A673 (cell line): ENCODE measurements around the gene BMPR1A.

ENCODE experiments used
- EZH2 ChIP-seq: fragments of 200-600 bp; sonication (generic); IDR thresholded peaks from 2 replicates; pipeline ENCODE4 v1.6.1; 2017; ENCODE audit warnings: borderline replicate concordance, low read depth, mild to moderate bottlenecking, mixed read lengths, antibody characterized with exemption, low read length; ENCODE audit not compliant: poor library complexity, severe bottlenecking
- TF ChIP-seq, protein P1 (sequence below): fragments of 300-800, 200-600 bp; sonication (generic); conservative IDR thresholded peaks from 2 replicates; pipeline ENCODE4 v1.5.1; 2017; ENCODE audit warnings: low read depth, mild to moderate bottlenecking, antibody characterized with exemption, low read length, moderate library complexity, mixed read lengths

DNA sequence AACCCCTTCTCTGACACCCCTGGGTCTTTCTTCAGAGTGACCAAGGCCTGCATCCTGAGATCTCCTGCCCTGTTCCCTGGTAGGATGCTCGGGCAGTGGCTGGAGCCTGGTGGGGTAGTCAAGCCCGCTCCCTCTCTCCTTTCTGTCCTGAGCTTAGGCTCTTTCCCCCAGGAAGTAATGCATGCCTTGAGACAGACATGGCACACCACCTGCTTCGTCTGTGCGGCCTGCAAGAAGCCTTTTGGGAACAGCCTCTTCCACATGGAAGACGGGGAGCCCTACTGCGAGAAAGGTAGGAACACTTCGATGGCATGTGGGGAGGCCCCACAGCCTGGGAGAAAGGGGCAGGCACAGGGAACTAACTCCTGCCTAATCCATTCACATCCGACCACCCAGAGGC is 37.9 kb upstream of the BMPR1A start:
- TF ChIP-seq EZH2, result no peak
- TF ChIP-seq, protein P1, sequence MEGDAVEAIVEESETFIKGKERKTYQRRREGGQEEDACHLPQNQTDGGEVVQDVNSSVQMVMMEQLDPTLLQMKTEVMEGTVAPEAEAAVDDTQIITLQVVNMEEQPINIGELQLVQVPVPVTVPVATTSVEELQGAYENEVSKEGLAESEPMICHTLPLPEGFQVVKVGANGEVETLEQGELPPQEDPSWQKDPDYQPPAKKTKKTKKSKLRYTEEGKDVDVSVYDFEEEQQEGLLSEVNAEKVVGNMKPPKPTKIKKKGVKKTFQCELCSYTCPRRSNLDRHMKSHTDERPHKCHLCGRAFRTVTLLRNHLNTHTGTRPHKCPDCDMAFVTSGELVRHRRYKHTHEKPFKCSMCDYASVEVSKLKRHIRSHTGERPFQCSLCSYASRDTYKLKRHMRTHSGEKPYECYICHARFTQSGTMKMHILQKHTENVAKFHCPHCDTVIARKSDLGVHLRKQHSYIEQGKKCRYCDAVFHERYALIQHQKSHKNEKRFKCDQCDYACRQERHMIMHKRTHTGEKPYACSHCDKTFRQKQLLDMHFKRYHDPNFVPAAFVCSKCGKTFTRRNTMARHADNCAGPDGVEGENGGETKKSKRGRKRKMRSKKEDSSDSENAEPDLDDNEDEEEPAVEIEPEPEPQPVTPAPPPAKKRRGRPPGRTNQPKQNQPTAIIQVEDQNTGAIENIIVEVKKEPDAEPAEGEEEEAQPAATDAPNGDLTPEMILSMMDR, result no peak
